HL-60 (cell line): Measurements from ENCODE around the gene ELOA.

Experiments used
- DNase-seq, 2 experiments: peaks; one replicate each; pipeline ENCODE4 v3.0.0-alpha.2; 2010 to 2020; ENCODE audit warnings: low read depth in 1 of 2, low spot score in 1 of 2
- H3K27ac ChIP-seq: fragments of 250-450 bp; sonication (Bioruptor Pico); replicated peaks from 2 replicates; pipeline ENCODE4 v1.5.1; 2020; ENCODE audit warnings: mild to moderate bottlenecking, moderate library complexity
- H3K27me3 ChIP-seq: fragments of 250-450 bp; sonication (Bioruptor Pico); 2 replicates; pipeline ENCODE4 v1.5.1; 2021; ENCODE audit warnings: mild to moderate bottlenecking, moderate library complexity; ENCODE audit not compliant: insufficient read depth, poor library complexity, severe bottlenecking
- H3K4me3 ChIP-seq: replicated peaks from 2 replicates; pipeline ENCODE4 v1.5.1; 2011; ENCODE audit warnings: mild to moderate bottlenecking, control low read depth, low read length; ENCODE audit not compliant: insufficient read depth
- GABPA ChIP-seq: IDR thresholded peaks from 2 replicates; pipeline ENCODE4 v1.6.1; 2012; ENCODE audit warnings: low read depth
- POLR2AphosphoS5 ChIP-seq: IDR thresholded peaks from 2 replicates; pipeline ENCODE4 v1.6.1; 2012; ENCODE audit warnings: low read depth
- SPI1 ChIP-seq: IDR thresholded peaks from 2 replicates; pipeline ENCODE4 v1.6.1; 2012; ENCODE audit warnings: low read depth, mild to moderate bottlenecking, borderline replicate concordance
- TF ChIP-seq, protein P1 (sequence below): IDR thresholded peaks from one replicate; pipeline ENCODE4 v1.5.1; 2011; ENCODE audit warnings: low read length, control low read depth, inconsistent platforms; ENCODE audit not compliant: insufficient read depth
- TF ChIP-seq, protein P2 (sequence below): IDR thresholded peaks from 2 replicates; pipeline ENCODE4 v1.6.1; 2012; ENCODE audit warnings: low read depth; ENCODE audit not compliant: insufficient replicate concordance

The ELOA gene

GRCh38 chr1:23704834-23705495, 38.3 kb upstream of the ELOA start:
- H3K27ac ChIP-seq = no peak overlapping the region
- DNase-seq = no peak
- H3K4me3 ChIP-seq = no peak overlapping the region
- no peak for TF ChIP-seq GABPA
- no peak for TF ChIP-seq SPI1
- TF ChIP-seq, protein P1, sequence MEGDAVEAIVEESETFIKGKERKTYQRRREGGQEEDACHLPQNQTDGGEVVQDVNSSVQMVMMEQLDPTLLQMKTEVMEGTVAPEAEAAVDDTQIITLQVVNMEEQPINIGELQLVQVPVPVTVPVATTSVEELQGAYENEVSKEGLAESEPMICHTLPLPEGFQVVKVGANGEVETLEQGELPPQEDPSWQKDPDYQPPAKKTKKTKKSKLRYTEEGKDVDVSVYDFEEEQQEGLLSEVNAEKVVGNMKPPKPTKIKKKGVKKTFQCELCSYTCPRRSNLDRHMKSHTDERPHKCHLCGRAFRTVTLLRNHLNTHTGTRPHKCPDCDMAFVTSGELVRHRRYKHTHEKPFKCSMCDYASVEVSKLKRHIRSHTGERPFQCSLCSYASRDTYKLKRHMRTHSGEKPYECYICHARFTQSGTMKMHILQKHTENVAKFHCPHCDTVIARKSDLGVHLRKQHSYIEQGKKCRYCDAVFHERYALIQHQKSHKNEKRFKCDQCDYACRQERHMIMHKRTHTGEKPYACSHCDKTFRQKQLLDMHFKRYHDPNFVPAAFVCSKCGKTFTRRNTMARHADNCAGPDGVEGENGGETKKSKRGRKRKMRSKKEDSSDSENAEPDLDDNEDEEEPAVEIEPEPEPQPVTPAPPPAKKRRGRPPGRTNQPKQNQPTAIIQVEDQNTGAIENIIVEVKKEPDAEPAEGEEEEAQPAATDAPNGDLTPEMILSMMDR = no peak
- TF ChIP-seq, protein P2, sequence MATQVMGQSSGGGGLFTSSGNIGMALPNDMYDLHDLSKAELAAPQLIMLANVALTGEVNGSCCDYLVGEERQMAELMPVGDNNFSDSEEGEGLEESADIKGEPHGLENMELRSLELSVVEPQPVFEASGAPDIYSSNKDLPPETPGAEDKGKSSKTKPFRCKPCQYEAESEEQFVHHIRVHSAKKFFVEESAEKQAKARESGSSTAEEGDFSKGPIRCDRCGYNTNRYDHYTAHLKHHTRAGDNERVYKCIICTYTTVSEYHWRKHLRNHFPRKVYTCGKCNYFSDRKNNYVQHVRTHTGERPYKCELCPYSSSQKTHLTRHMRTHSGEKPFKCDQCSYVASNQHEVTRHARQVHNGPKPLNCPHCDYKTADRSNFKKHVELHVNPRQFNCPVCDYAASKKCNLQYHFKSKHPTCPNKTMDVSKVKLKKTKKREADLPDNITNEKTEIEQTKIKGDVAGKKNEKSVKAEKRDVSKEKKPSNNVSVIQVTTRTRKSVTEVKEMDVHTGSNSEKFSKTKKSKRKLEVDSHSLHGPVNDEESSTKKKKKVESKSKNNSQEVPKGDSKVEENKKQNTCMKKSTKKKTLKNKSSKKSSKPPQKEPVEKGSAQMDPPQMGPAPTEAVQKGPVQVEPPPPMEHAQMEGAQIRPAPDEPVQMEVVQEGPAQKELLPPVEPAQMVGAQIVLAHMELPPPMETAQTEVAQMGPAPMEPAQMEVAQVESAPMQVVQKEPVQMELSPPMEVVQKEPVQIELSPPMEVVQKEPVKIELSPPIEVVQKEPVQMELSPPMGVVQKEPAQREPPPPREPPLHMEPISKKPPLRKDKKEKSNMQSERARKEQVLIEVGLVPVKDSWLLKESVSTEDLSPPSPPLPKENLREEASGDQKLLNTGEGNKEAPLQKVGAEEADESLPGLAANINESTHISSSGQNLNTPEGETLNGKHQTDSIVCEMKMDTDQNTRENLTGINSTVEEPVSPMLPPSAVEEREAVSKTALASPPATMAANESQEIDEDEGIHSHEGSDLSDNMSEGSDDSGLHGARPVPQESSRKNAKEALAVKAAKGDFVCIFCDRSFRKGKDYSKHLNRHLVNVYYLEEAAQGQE = no peak
- no peak for TF ChIP-seq POLR2AphosphoS5
- no peaks in the 10 kb centered on the region for H3K27me3 ChIP-seq

DNA sequence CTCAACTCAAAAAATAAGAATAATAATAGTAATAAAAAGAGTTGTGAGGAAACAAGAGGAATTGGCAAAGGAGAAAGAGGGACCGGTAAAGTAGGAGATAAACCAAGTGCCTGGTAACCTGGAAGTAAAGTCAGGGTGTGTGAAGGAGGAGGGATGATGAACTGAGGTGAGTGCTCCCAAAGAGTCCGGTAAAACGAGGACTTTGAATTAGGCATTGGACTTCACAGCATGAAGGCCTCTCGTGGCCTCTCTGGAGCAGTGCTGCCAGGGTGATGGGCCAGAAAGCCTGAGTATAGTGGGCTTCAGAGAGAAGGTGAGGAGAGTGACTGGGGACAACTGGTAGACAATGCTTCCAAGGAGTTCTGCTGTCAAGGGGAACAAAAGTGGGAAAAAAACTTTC, 34.0 kb upstream of the ELOA start:
- TF ChIP-seq, protein P1 = no peak
- DNase-seq = no peak
- Histone ChIP-seq H3K4me3 (no peak overlapping the region), H3K27ac (no peak overlapping the region), H3K27me3 (no peaks in the 10 kb centered on the region)

DNA sequence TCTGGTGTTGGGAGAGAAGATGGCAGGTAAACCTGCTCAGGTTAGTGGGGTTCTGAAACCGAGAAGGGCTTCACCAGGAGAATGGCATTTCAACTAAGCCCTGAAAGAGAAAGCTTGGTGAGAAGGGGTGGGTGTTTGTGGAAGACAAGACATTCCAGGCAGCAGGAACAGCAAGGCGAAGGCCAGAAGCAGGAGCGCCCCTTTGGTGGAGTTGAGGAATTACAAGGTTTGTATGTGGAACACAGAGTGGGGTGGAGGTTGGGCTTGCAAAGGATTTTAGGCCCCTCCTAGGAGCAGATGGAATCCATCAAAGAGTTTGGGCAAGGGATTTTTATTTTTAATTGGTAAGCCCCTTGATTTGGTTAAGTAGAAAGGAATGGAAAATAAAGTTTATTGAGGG, 24.8 kb upstream of the ELOA start:
- H3K27ac ChIP-seq = no peak overlapping the region
- no peak overlapping the region for H3K4me3 ChIP-seq
- H3K27me3 ChIP-seq = no peaks in the 10 kb centered on the region
- TF ChIP-seq, protein P2 = no peak
- no peak for TF ChIP-seq POLR2AphosphoS5
- TF ChIP-seq, protein P1 = peak; percentile 50
- DNase-seq = no peak

- no peak overlapping the region for H3K27ac ChIP-seq
- H3K4me3 ChIP-seq = no peak overlapping the region
- no peaks in the 10 kb centered on the region for H3K27me3 ChIP-seq
- no peak for DNase-seq
- TF ChIP-seq, protein P1 = no peak
- TF ChIP-seq POLR2AphosphoS5 = no peak
- TF ChIP-seq, protein P2 = no peak
- TF ChIP-seq SPI1 = no peak
- no peak for TF ChIP-seq GABPA
Observed at GRCh38 chr1:23719162-23719820, 24.0 kb upstream of the ELOA start.
